HCT116 (cell line): ENCODE results near the gene PRSS2. TPM values are rescaled to one million over a fixed set of nuclear protein-coding genes. Genes with fewer than 3 reads are reported as not detected.

Source experiments
- ATAC-seq: fragments of 200-7000 bp; cut with Tn5 transposase; 2 replicates; pipeline ENCODE4 v1.9.1; 2020; ENCODE audit warnings: mild to moderate bottlenecking, moderate library complexity
- BruUV-seq: library from RNA; stranded (reverse); fragments of 400-500 nt; replicated peaks from 2 replicates; lab custom pipeline; 2021; lab: Mats Ljungman, UMichigan
- CTCF ChIA-PET: fragments of 300-600 bp; sonication (Branson Sonifier 250); formaldehyde crosslinking; loops from one replicate; lab custom pipeline; 2021; ENCODE audit warnings: antibody characterized with exemption; lab: Charles Lee
- POLR2A ChIA-PET: fragments of 300-600, 350-600 bp; sonication (Branson Sonifier 250); formaldehyde crosslinking; loops from one replicate; lab custom pipeline; 2021; ENCODE audit warnings: antibody characterized with exemption; lab: Charles Lee
- RAD21 ChIA-PET, 2 experiments: fragments of 300-600 bp; sonication (Branson Sonifier 250); formaldehyde crosslinking; loops; one replicate each; lab custom pipeline; 2023; ENCODE audit warnings: low total read pairs in 2 of 2; ENCODE audit not compliant: uncharacterized antibody in 2 of 2, unreplicated experiment in 2 of 2, low non-redundant PET in 1 of 2; lab: Charles Lee
- DNase-seq: peaks from one replicate; pipeline ENCODE4 v3.0.0-alpha.2; 2010; ENCODE audit warnings: low read depth, low spot score
- H2AFZ ChIP-seq: fragments of 200-600 bp; shearing (Covaris generic), sonication (generic); 2 replicates; pipeline ENCODE4 v1.6.1; 2017; ENCODE audit warnings: low read depth, mixed run types, mixed read lengths, antibody characterized with exemption, low read length; ENCODE audit not compliant: poor library complexity, severe bottlenecking
- H3K27ac ChIP-seq: 2 replicates; pipeline ENCODE4 v1.5.1; 2012; ENCODE audit warnings: low read depth, low read length
- H3K27me3 ChIP-seq: fragments of 200-600 bp; sonication (generic); 2 replicates; pipeline ENCODE4 v1.6.1; 2016; ENCODE audit warnings: mixed run types, low read length, mixed read lengths; ENCODE audit not compliant: insufficient read depth
- H3K36me3 ChIP-seq, 2 experiments: fragments of 200-500 bp in 1 of 2; fragments of 200-600 bp in 1 of 2; sonication (Bioruptor generic) in 1 of 2; sonication (generic) in 1 of 2; 2 replicates each; pipeline versions ENCODE4 v1.5.1 to v1.6.1; 2014 to 2016; ENCODE audit warnings: low read length in 2 of 2, inconsistent platforms in 1 of 2, mixed read lengths in 1 of 2, mixed run types in 1 of 2; ENCODE audit not compliant: insufficient read depth in 2 of 2, control insufficient read depth in 1 of 2
- H3K4me1 ChIP-seq, 2 experiments: fragments of 200-600 bp in 1 of 2; sonication (generic) in 1 of 2; 2 replicates each; pipeline versions ENCODE4 v1.5.1 to v1.6.1; 2012 to 2017; ENCODE audit warnings: low read length in 2 of 2, inconsistent platforms in 1 of 2, mild to moderate bottlenecking in 1 of 2, mixed read lengths in 1 of 2, mixed run types in 1 of 2, moderate library complexity in 1 of 2; ENCODE audit not compliant: insufficient read depth in 2 of 2, control insufficient read depth in 1 of 2
- H3K4me2 ChIP-seq: fragments of 200-600 bp; sonication (generic); 2 replicates; pipeline ENCODE4 v1.6.1; 2017; ENCODE audit warnings: mixed run types, low read length, mixed read lengths
- H3K4me3 ChIP-seq, 2 experiments: fragments of 200-600 bp in 1 of 2; sonication (generic) in 1 of 2; replicated peaks in 1 of 2; 2 replicates each; pipeline ENCODE4 v1.5.1; 2011 to 2016; ENCODE audit warnings: low read length in 2 of 2, control low read depth in 1 of 2, low read depth in 1 of 2, mild to moderate bottlenecking in 1 of 2, mixed read lengths in 1 of 2, mixed run types in 1 of 2
- H3K79me2 ChIP-seq: fragments of 200-600 bp; sonication (generic); 2 replicates; pipeline ENCODE4 v1.6.1; 2017; ENCODE audit warnings: mild to moderate bottlenecking, mixed run types, low read length, moderate library complexity, mixed read lengths; ENCODE audit not compliant: insufficient read depth
- H3K9ac ChIP-seq: fragments of 200-600 bp; sonication (generic); 2 replicates; pipeline ENCODE4 v1.6.1; 2016; ENCODE audit warnings: low read length, mixed read lengths
- H3K9me2 ChIP-seq: fragments of 200-600 bp; sonication (generic), shearing (Covaris generic); 2 replicates; pipeline ENCODE4 v1.6.1; 2017; ENCODE audit warnings: mixed run types, mild to moderate bottlenecking, moderate library complexity; ENCODE audit not compliant: insufficient read depth
- H3K9me3 ChIP-seq, 2 experiments: fragments of 200-500 bp in 1 of 2; fragments of 200-600 bp in 1 of 2; sonication (Bioruptor generic) in 1 of 2; sonication (generic) in 1 of 2; 2 replicates each; pipeline ENCODE4 v1.6.1; 2014 to 2017; ENCODE audit warnings: low read length in 2 of 2, mixed read lengths in 2 of 2, inconsistent platforms in 1 of 2, low read depth in 1 of 2, mild to moderate bottlenecking in 1 of 2, mixed run types in 1 of 2, moderate library complexity in 1 of 2; ENCODE audit not compliant: control insufficient read depth in 1 of 2, insufficient read depth in 1 of 2
- H4K20me1 ChIP-seq: fragments of 200-600 bp; sonication (generic), shearing (Covaris generic); 2 replicates; pipeline ENCODE4 v1.6.1; 2017; ENCODE audit warnings: mixed run types, mild to moderate bottlenecking, moderate library complexity; ENCODE audit not compliant: insufficient read depth
- EZH2 ChIP-seq: fragments of 200-600 bp; sonication (generic); IDR thresholded peaks from 2 replicates; pipeline ENCODE4 v1.6.1; 2017; ENCODE audit warnings: antibody characterized with exemption, mixed run types
- POLR2A ChIP-seq: IDR thresholded peaks from 2 replicates; pipeline ENCODE4 v1.7.0; 2011; ENCODE audit warnings: borderline replicate concordance; ENCODE audit not compliant: insufficient read depth, insufficient read length; ENCODE audit errors: extremely low read depth
- RAD21 ChIP-seq: IDR thresholded peaks from 2 replicates; pipeline ENCODE4 v1.6.1; 2012; ENCODE audit warnings: low read depth, mild to moderate bottlenecking
- REST ChIP-seq: IDR thresholded peaks from 2 replicates; pipeline ENCODE4 v1.6.1; 2012; ENCODE audit warnings: low read depth
- ZFX ChIP-seq: fragments of 450-650 bp; IDR thresholded peaks from 2 replicates; pipeline ENCODE4 v1.6.1; 2017
- ZNF274 ChIP-seq: fragments of 200-500 bp; sonication (Bioruptor generic); IDR thresholded peaks from 2 replicates; pipeline ENCODE4 v1.6.1; 2014; ENCODE audit warnings: mild to moderate bottlenecking, low read depth, low read length, inconsistent platforms
- intact Hi-C: fragments of 100-400 bp; cut with micrococcal nuclease; formaldehyde crosslinking; loops from 2 replicates; pipeline ENCODE4 v1.10.0; 2022
- total RNA-seq: library from RNA; stranded (reverse); gene quantifications from one replicate; pipeline ENCODE4 v1.2.1, GENCODE V29; 2021; ENCODE audit not compliant: unreplicated experiment
- TF ChIP-seq, protein P1 (sequence below): IDR thresholded peaks from 2 replicates; pipeline ENCODE4 v1.6.1; 2012

The PRSS2 gene
- total RNA-seq, 1 experiment from 2014 or later: 36.8 TPM

DNA sequence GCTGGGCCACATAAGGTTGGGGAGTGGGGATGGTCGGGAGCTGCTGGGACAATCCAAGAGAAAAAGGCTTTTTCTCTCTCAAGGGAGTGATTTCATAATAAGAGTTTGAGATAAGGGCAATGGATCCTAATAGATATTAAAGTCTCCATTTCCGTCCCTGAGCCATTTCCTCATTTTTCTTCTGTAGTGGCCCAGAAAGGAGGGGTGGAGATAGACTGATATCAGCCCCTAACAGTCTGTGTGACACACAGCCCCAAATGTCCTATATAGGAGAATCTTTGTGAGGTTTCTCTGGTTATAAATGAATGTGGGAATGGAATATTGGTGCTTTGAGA lies 35.2 kb downstream of the PRSS2 start:
- Histone ChIP-seq H3K36me3 (no peaks in the 10 kb centered on the region), H3K4me2 (no peak overlapping the region), H4K20me1 (no peaks in the 10 kb centered on the region), H3K9ac (no peak overlapping the region), H3K27me3 (peaks cover 23% of the 10 kb centered on the region; the same call in 1 of the 2 replicates), H3K4me1 (peaks cover 0 to 12% of the 10 kb centered on the region in 2 experiments; a peak in 3 of 4 replicates), H3K79me2 (no peaks in the 10 kb centered on the region), H3K9me3 (no peaks in the 10 kb centered on the region), H2AFZ (no peak overlapping the region), H3K4me3 (no peak overlapping the region), H3K27ac (no peak overlapping the region), H3K9me2 (no peaks in the 10 kb centered on the region)
- DNase-seq (no peak), ATAC-seq (no peak)
- POLR2A ChIA-PET: no interaction called here
- RAD21 ChIA-PET: no interaction called here
- TF ChIP-seq REST (no peak), POLR2A (no peak), EZH2 (no peak), ZNF274 (no peak), RAD21 (no peak), ZFX (no peak)
- TF ChIP-seq, protein P1, sequence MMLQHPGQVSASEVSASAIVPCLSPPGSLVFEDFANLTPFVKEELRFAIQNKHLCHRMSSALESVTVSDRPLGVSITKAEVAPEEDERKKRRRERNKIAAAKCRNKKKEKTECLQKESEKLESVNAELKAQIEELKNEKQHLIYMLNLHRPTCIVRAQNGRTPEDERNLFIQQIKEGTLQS: no peak
- intact Hi-C loops: no loop called here
- no TSS peak for BruUV-seq
- CTCF ChIA-PET: interaction anchor here (1.5 kb wide), 1 partner anchor 174 kb away, joined by 4 read pairs; no protein-coding TSS in a partner anchor
